Measurements from ENCODE around the gene POLE2. TPM values are rescaled to one million over a fixed set of nuclear protein-coding genes. Genes with fewer than 3 reads are reported as not detected.

The POLE2 gene
- total and polyA plus RNA-seq, 2 of the 13 experiments (the other 11 are each of a cell fraction or from before 2014, with no cell fraction given): 16.6 to 37.0 TPM

- TF ChIP-seq TSC22D2 (CRISPR knock-in tag; IDR thresholded peaks at IDR 0.05; ENCODE audit: borderline replicate concordance) (peak; percentile 51; the same call in 1 of the 2 replicates), ZNF292 (CRISPR knock-in tag; IDR thresholded peaks at IDR 0.05; ENCODE audit: borderline replicate concordance, low read depth) (peak; percentile 50; the same call in 1 of the 2 replicates), PAX8 (CRISPR knock-in tag; IDR thresholded peaks at IDR 0.05; ENCODE audit: borderline replicate concordance) (peak; percentile 25; the same call in 1 of the 2 replicates)
Measured at GRCh38 chr14:49633640-49634546, 54.1 kb downstream of the POLE2 start (continued).

- H3K79me2 ChIP-seq (ENCODE audit: insufficient read depth, low read length): peaks cover 54% of the 10 kb centered on the region
- FAIRE-seq: no peak
Measured at GRCh38 chr14:49623941-49624839, 63.8 kb downstream of the POLE2 start.

More at GRCh38 chr14:49623941-49624839, 63.8 kb downstream of the POLE2 start:
- peaks cover 12% of the 10 kb centered on the region for H4K20me1 ChIP-seq (ENCODE audit: insufficient read depth, low read length)
- no TSS peak for BruUV-seq (replicated peaks)
- no peaks in the 10 kb centered on the region for H3K9me3 ChIP-seq (ENCODE audit: low read length)
- POLR2A ChIA-PET: interaction anchor here (0.6 to 1.4 kb wide), 5 partner anchors 8 to 94 kb away, joined by 3 to 8 read pairs (median 4); partner anchors contain the start of gene LRR1
- DNase-seq (ENCODE audit: low spot score) (no peak), ATAC-seq (no peak)
- TF ChIP-seq MAF1 (CRISPR knock-in tag; IDR thresholded peaks at IDR 0.05; ENCODE audit: borderline replicate concordance) (no peak), GMEB2 (CRISPR knock-in tag; IDR thresholded peaks at IDR 0.05; ENCODE audit: low read depth) (no peak), ASH2L (IDR thresholded peaks at IDR 0.05; ENCODE audit: insufficient read length, low read depth, low read length) (no peak), HNF4G (IDR thresholded peaks at IDR 0.05; ENCODE audit: borderline replicate concordance, low read depth, low read length) (no peak), HNF4G (CRISPR knock-in tag; IDR thresholded peaks at IDR 0.05; ENCODE audit: borderline replicate concordance, low read depth) (no peak), KDM5A (IDR thresholded peaks at IDR 0.05; ENCODE audit: borderline replicate concordance, low read length) (no peak), ZMAT3 (CRISPR knock-in tag; conservative IDR thresholded peaks at IDR 0.05) (no peak), ARID3A (IDR thresholded peaks at IDR 0.05; ENCODE audit: low read depth, low read length) (no peak), KAT8 (CRISPR knock-in tag; IDR thresholded peaks at IDR 0.05) (no peak), POLR2G (IDR thresholded peaks at IDR 0.05; ENCODE audit: low read depth, low read length) (peak; percentile 37; the same call in 1 of the 2 replicates), AGO2 (optimal IDR thresholded peaks at IDR 0.05; ENCODE audit: low read depth, low read length) (peak; percentile 7), NCOA2 (CRISPR knock-in tag; IDR thresholded peaks at IDR 0.05) (no peak), ZNF121 (CRISPR knock-in tag; IDR thresholded peaks at IDR 0.05) (peak; percentile 94)
- intact Hi-C loops (cut with micrococcal nuclease; ENCODE audit: unreplicated experiment) (no loop called here), in situ Hi-C loops (cut with HindIII; ENCODE audit: extremely low pct_ligation_motif_present, low pct_unique_long_range_greater_than_20kb) (no loop called here)
- CTCF ChIA-PET (ENCODE audit: low intra/inter-chr PET ratio, low total read pairs): no interaction called here
- no peak overlapping the region for H2AFZ ChIP-seq (ENCODE audit: low read length)
- H3K27ac ChIP-seq (ENCODE audit: extremely low read length, insufficient read depth, low read length): no peak overlapping the region
- 76% methylated on average over 6 of the region's 6 CpGs for WGBS (ENCODE audit: low lambda C conversion rate)
- peaks cover 39% of the 10 kb centered on the region for H3K4me1 ChIP-seq (ENCODE audit: insufficient read depth, low read length)
- peaks cover 0 to 4% of the 10 kb centered on the region in 2 experiments; a peak in 2 of 5 replicates for H3K36me3 ChIP-seq (replicated peaks in 1 of 2; ENCODE audit: control insufficient read depth in 1 of 2, insufficient read depth in 2 of 2, low read length in 2 of 2)
- H3K4me2 ChIP-seq (ENCODE audit: low read depth, low read length): peak overlapping the region; percentile 12; the same call in 1 of the 2 replicates
- no peak overlapping the region; a peak in 1 of 6 replicates for H3K4me3 ChIP-seq (replicated peaks in 1 of 3; ENCODE audit: insufficient read depth in 1 of 3, low read depth in 2 of 3, low read length in 3 of 3)
- no peaks in the 10 kb centered on the region; a peak in 1 of 5 replicates for H3K27me3 ChIP-seq (ENCODE audit: control insufficient read depth in 1 of 2, insufficient read depth in 2 of 2, low read length in 2 of 2)
- no peak overlapping the region for H3K9ac ChIP-seq (ENCODE audit: insufficient read depth, low read depth, low read length)
